T-helper 1 cell treated with Interleukin-12 subunit alpha and Interleukin-12 subunit beta and Interleukin-4 antibody, amounts not matched to agents 30 μg/mL and 1 μg/mL, for 36 hours (primary cell): ENCODE measurements around the gene CFLAR.

Source experiments
- H3K27ac Mint-ChIP-seq: one replicate; pipeline ENCODE4 v1.8.0; 2021; ENCODE audit warnings: mild to moderate bottlenecking, mixed read lengths
- H3K27me3 Mint-ChIP-seq: one replicate; pipeline ENCODE4 v1.8.0; 2021; ENCODE audit warnings: low read depth, mixed read lengths
- H3K36me3 Mint-ChIP-seq: one replicate; pipeline ENCODE4 v1.8.0; 2021; ENCODE audit warnings: low read depth, mixed read lengths
- H3K4me1 Mint-ChIP-seq: one replicate; pipeline ENCODE4 v1.8.0; 2021; ENCODE audit warnings: low read depth, mixed read lengths
- H3K4me3 Mint-ChIP-seq: one replicate; pipeline ENCODE4 v1.8.0; 2021; ENCODE audit warnings: mild to moderate bottlenecking, moderate library complexity, mixed read lengths
- H3K9me3 Mint-ChIP-seq: one replicate; pipeline ENCODE4 v1.8.0; 2021; ENCODE audit warnings: mixed read lengths

The CFLAR gene

DNA sequence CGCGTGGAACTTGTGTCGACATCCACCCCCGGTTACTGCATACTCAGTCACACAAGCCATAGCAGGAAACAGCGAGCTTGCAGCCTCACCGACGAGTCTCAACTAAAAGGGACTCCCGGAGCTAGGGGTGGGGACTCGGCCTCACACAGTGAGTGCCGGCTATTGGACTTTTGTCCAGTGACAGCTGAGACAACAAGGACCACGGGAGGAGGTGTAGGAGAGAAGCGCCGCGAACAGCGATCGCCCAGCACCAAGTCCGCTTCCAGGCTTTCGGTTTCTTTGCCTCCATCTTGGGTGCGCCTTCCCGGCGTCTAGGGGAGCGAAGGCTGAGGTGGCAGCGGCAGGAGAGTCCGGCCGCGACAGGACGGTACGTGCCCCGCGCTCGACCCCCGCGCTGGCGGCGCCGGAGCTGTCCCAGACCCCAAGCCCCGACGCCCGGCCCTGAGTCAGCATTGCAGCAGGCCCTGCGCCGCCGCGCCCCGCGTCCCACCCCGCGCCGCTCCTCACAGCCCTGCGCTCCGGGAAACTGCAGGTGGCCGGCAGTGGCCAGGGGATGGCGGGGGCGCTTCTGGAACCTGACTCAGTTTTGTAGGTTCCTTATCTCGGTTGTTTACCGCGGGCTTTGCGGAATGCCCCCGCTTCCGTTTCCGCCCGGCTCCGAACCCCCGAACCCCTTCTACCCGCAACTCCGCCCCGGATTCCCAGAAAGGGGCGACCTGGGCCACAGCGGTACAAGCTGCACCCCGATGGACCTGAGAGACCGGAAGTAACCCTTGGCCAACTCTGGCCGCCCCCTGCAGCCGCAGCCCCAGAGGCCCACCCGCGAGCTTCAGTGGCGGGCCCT, at the start of gene CFLAR:
TSS of gene CFLAR (plus strand) at position 50 of the 844 bp plus-strand sequence. CDS start 13,702 bp downstream, outside the sequence.
- H3K27ac Mint-ChIP-seq: peak within 1 kb of the TSS; percentile 99
- H3K36me3 Mint-ChIP-seq: peaks cover 29% of the 10 kb centered on the region
- H3K4me1 Mint-ChIP-seq: peaks cover 35% of the 10 kb centered on the region

DNA sequence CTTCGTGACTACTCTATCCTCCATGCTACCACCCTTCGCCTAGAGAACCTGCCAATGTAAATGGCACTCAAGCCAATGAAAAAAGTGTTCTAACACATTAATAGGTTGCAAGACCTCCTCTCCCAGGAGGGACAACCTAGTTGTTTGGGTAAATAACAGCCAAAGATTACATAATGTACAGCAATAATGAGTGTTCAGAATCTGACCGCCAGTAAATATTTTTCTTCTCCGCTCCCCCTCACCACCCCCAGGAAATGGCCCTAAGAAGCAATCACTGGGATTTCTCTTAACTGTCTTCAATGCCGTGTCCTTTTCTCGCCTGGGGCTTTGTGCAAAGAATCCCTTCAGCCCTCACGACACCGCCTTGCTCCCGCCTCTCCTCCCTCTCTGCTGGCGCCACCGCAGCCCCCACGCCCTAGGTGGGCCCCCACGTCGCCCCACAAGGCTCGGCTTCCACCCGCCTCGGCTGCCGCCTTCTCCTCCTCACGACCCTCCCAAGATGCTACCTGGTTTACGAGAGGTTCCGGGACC, 45.0 kb upstream of the CFLAR start:
- Mint-ChIP-seq H3K27ac (peak overlapping the region; percentile 90), H3K27me3 (no peaks in the 10 kb centered on the region), H3K9me3 (no peaks in the 10 kb centered on the region), H3K36me3 (peaks cover 3% of the 10 kb centered on the region), H3K4me3 (peak overlapping the region; percentile 94), H3K4me1 (peaks cover 41% of the 10 kb centered on the region)

More for the DNA sequence above, at the start of gene CFLAR:
- H3K9me3 Mint-ChIP-seq: no peaks in the 10 kb centered on the region
- H3K4me3 Mint-ChIP-seq: peak within 1 kb of the TSS; percentile 97
- H3K27me3 Mint-ChIP-seq: no peaks in the 10 kb centered on the region

GRCh38 chr2:201071479-201072200, 44.3 kb upstream of the CFLAR start, which contains the start of the genes HYCC2 and NDUFB3:
HYCC2 (minus strand) TSS chr2:201071671; CDS start chr2:201024009, 47,662 bp downstream.
NDUFB3 (plus strand) TSS chr2:201072001; CDS start chr2:201078883, 6,882 bp downstream.
- Mint-ChIP-seq H3K4me3 (peak within 1 kb of the TSS; percentile 94), H3K27ac (peak within 1 kb of the TSS; percentile 90), H3K4me1 (peaks cover 39% of the 10 kb centered on the region), H3K36me3 (peaks cover 3% of the 10 kb centered on the region), H3K9me3 (no peaks in the 10 kb centered on the region), H3K27me3 (no peaks in the 10 kb centered on the region)

GRCh38 chr2:201072201-201072530, 43.8 kb upstream of the CFLAR start:
- Mint-ChIP-seq H3K27ac (peak overlapping the region; percentile 90), H3K27me3 (no peaks in the 10 kb centered on the region), H3K4me1 (peaks cover 36% of the 10 kb centered on the region)

GRCh38 chr2:201073071-201073470, 42.9 kb upstream of the CFLAR start:
- H3K27me3 Mint-ChIP-seq: no peaks in the 10 kb centered on the region
- peaks cover 3% of the 10 kb centered on the region for H3K36me3 Mint-ChIP-seq
- peak overlapping the region; percentile 78 for H3K27ac Mint-ChIP-seq
- H3K4me1 Mint-ChIP-seq: peaks cover 36% of the 10 kb centered on the region
- no peaks in the 10 kb centered on the region for H3K9me3 Mint-ChIP-seq
- H3K4me3 Mint-ChIP-seq: peak overlapping the region; percentile 80

More at GRCh38 chr2:201072201-201072530, 43.8 kb upstream of the CFLAR start:
- Mint-ChIP-seq H3K36me3 (peaks cover 3% of the 10 kb centered on the region), H3K9me3 (no peaks in the 10 kb centered on the region), H3K4me3 (peak overlapping the region; percentile 94)

GRCh38 chr2:201074996-201075395, 41.0 kb upstream of the CFLAR start:
- H3K27me3 Mint-ChIP-seq: no peaks in the 10 kb centered on the region
- H3K27ac Mint-ChIP-seq: no peak overlapping the region
- H3K4me1 Mint-ChIP-seq: peaks cover 23% of the 10 kb centered on the region
- no peak overlapping the region for H3K4me3 Mint-ChIP-seq
- no peaks in the 10 kb centered on the region for H3K9me3 Mint-ChIP-seq
- peaks cover 4% of the 10 kb centered on the region for H3K36me3 Mint-ChIP-seq

- Mint-ChIP-seq H3K27me3 (no peaks in the 10 kb centered on the region), H3K9me3 (no peaks in the 10 kb centered on the region), H3K27ac (no peak overlapping the region), H3K4me1 (no peaks in the 10 kb centered on the region), H3K36me3 (peaks cover 15% of the 10 kb centered on the region), H3K4me3 (no peak overlapping the region)
Measured at GRCh38 chr2:201084863-201085262, 31.1 kb upstream of the CFLAR start.

DNA sequence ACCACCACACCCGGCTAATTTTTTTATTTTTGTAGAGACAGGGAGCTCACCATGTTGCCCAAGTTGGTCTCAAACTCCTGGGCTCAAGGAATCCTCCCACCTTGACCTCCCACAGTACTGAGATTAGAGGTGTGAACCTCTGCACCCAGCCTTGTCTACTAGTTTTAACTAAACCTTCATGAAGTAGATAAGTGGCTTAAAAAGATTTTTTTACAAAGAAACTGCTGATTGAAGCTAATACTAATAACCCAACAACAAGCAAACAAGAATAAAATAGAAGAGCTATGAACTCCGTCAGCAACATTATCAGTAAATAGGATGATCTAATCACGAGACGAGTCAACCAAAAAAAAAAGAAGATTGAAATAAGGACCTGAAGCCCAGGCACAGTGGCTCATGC, 25.4 kb upstream of the CFLAR start:
- H3K4me1 Mint-ChIP-seq: peaks cover 3% of the 10 kb centered on the region
- H3K36me3 Mint-ChIP-seq: peaks cover 15% of the 10 kb centered on the region
- H3K9me3 Mint-ChIP-seq: no peaks in the 10 kb centered on the region
- H3K27ac Mint-ChIP-seq: no peak overlapping the region
- no peaks in the 10 kb centered on the region for H3K27me3 Mint-ChIP-seq
- H3K4me3 Mint-ChIP-seq: no peak overlapping the region

DNA sequence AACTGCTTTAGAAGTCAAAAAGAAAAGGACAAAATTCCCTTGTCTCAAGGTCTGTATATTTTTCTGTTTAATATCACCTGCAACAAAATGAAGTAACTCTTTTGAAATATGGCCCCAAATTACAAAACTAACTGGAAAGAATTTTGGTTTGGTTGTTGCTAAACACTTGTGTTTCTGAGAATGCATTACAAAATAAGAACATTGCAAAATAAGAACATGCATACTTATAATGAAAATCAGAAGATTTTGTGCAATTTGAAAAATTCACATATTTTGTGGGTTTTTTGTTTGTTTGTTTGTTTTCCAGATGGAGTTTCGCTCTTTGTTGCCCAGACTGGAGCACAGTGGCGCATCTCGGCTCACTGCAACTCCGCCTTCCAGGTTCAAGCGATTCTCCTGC, 22.4 kb upstream of the CFLAR start:
- Mint-ChIP-seq H3K4me1 (peaks cover 3% of the 10 kb centered on the region), H3K9me3 (no peaks in the 10 kb centered on the region), H3K36me3 (peaks cover 7% of the 10 kb centered on the region), H3K27ac (no peak overlapping the region), H3K4me3 (no peak overlapping the region), H3K27me3 (no peaks in the 10 kb centered on the region)

- no peaks in the 10 kb centered on the region for H3K36me3 Mint-ChIP-seq
- H3K27ac Mint-ChIP-seq: no peak overlapping the region
- no peak overlapping the region for H3K4me3 Mint-ChIP-seq
- no peaks in the 10 kb centered on the region for H3K9me3 Mint-ChIP-seq
- no peaks in the 10 kb centered on the region for H3K27me3 Mint-ChIP-seq
- H3K4me1 Mint-ChIP-seq: no peaks in the 10 kb centered on the region
Measured at GRCh38 chr2:201100497-201100896, 15.5 kb upstream of the CFLAR start.

GRCh38 chr2:201105759-201106158, 10.2 kb upstream of the CFLAR start:
- Mint-ChIP-seq H3K36me3 (peaks cover 2% of the 10 kb centered on the region), H3K27me3 (no peaks in the 10 kb centered on the region)

DNA sequence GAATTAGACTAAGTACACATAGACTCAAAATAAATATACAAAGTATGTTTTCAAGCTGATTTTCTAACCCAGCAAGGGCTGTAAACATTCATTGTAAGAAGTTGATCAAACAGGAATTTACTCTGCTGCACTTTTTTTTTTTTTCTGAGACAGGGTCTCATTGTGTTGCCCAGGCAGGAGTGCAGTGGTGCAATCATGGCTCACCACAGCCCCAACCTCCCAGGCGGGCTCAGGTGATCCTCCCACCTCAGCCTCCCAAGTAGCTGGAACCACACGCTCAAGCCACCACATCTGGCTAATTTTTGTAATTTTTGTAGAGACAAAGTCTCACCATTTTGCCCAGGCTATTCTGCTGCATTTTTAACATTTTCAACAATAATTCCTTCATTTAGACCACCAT, 8.3 kb upstream of the CFLAR start:
- Mint-ChIP-seq H3K27ac (no peak overlapping the region), H3K4me3 (no peak overlapping the region), H3K36me3 (peaks cover 2% of the 10 kb centered on the region), H3K27me3 (no peaks in the 10 kb centered on the region), H3K9me3 (no peaks in the 10 kb centered on the region), H3K4me1 (no peaks in the 10 kb centered on the region)

More at GRCh38 chr2:201105759-201106158, 10.2 kb upstream of the CFLAR start:
- H3K27ac Mint-ChIP-seq: no peak overlapping the region
- no peaks in the 10 kb centered on the region for H3K9me3 Mint-ChIP-seq
- H3K4me3 Mint-ChIP-seq: no peak overlapping the region
- no peaks in the 10 kb centered on the region for H3K4me1 Mint-ChIP-seq

DNA sequence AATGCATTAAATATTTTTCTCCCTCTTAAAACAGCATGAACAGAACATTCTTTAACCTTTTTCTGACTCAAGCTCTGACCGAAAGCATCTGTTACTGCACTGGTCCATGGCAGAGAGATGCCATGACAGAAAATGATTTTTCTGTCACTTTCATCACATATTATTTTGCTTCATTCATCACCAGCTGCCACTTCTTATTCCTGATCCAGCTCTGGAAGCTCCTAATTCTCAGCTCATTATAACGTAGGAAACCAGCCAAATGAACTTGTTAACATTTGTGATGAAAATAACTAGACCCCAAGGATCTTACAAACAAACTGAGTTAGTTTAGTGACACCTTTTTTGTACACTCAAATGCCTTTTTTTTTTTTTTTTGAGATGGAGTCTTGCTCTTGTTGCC, 7.6 kb upstream of the CFLAR start:
- H3K4me3 Mint-ChIP-seq: no peak overlapping the region
- no peaks in the 10 kb centered on the region for H3K9me3 Mint-ChIP-seq
- H3K27me3 Mint-ChIP-seq: no peaks in the 10 kb centered on the region
- peaks cover 2% of the 10 kb centered on the region for H3K4me1 Mint-ChIP-seq
- H3K27ac Mint-ChIP-seq: no peak overlapping the region
- peaks cover 2% of the 10 kb centered on the region for H3K36me3 Mint-ChIP-seq

- H3K27me3 Mint-ChIP-seq: no peaks in the 10 kb centered on the region
- H3K36me3 Mint-ChIP-seq: peaks cover 2% of the 10 kb centered on the region
- H3K9me3 Mint-ChIP-seq: no peaks in the 10 kb centered on the region
- H3K4me3 Mint-ChIP-seq: no peak overlapping the region
- no peak overlapping the region for H3K27ac Mint-ChIP-seq
- H3K4me1 Mint-ChIP-seq: peaks cover 6% of the 10 kb centered on the region
Measured at GRCh38 chr2:201109186-201109585, 6.8 kb upstream of the CFLAR start.
